ENCODE data around the gene BANF2. TPM values are rescaled to one million over a fixed set of nuclear protein-coding genes. Genes with fewer than 3 reads are reported as not detected.

Gene BANF2
- total RNA-seq, 2 donors from 2014 or later, result not detected

- H3K36me3 ChIP-seq (ENCODE audit: control insufficient read depth, insufficient read depth, low read length), result no peaks in the 10 kb centered on the region
- H3K36me3 Mint-ChIP-seq (ENCODE audit: low read depth), result no peaks in the 10 kb centered on the region
- H3K9me3 ChIP-seq (ENCODE audit: control insufficient read depth, low read length), result peaks cover 7% of the 10 kb centered on the region
- no peak overlapping the region for H3K27ac ChIP-seq (ENCODE audit: low read depth, low read length)
- H3K4me3 ChIP-seq (ENCODE audit: low read length), result no peak overlapping the region
- H3K27me3 Mint-ChIP-seq (ENCODE audit: insufficient read depth), result peaks cover 19% of the 10 kb centered on the region
- 97 to 100% methylated on average over 1 of the region's 1 CpG for WGBS, 2 experiments (ENCODE audit: insufficient coverage in 1 of 2, insufficient read length in 1 of 2)
- no peaks in the 10 kb centered on the region for H3K4me1 ChIP-seq (ENCODE audit: control insufficient read depth, insufficient read depth, low read length)
- H3K4me1 Mint-ChIP-seq, result peaks cover 5% of the 10 kb centered on the region
- DNase-seq, result no peak
- H3K27ac Mint-ChIP-seq, result no peak overlapping the region
- peaks cover 11% of the 10 kb centered on the region for H3K9me3 Mint-ChIP-seq
- H3K27me3 ChIP-seq (ENCODE audit: control insufficient read depth, insufficient read depth, low read length, poor library complexity, severe bottlenecking), result no peaks in the 10 kb centered on the region
- no peak overlapping the region for H3K4me3 Mint-ChIP-seq
- no peak overlapping the region for H3K9ac ChIP-seq (ENCODE audit: extremely low read depth, low read length, poor library complexity, severe bottlenecking)
- TF ChIP-seq CTCF (conservative IDR thresholded peaks at IDR 0.05), result no peak
Measured at GRCh38 chr20:17759449-17759848, 59.7 kb downstream of the BANF2 start.

GRCh38 chr20:17761604-17762003, 61.8 kb downstream of the BANF2 start:
- Mint-ChIP-seq H3K4me1 (peaks cover 5% of the 10 kb centered on the region), H3K4me3 (no peak overlapping the region), H3K27me3 (ENCODE audit: insufficient read depth) (peaks cover 8% of the 10 kb centered on the region), H3K27ac (no peak overlapping the region), H3K9me3 (peaks cover 11% of the 10 kb centered on the region), H3K36me3 (ENCODE audit: low read depth) (no peaks in the 10 kb centered on the region)
- Histone ChIP-seq H3K9ac (ENCODE audit: extremely low read depth, low read length, poor library complexity, severe bottlenecking) (no peak overlapping the region), H3K9me3 (ENCODE audit: control insufficient read depth, low read length) (peaks cover 7% of the 10 kb centered on the region), H3K36me3 (ENCODE audit: control insufficient read depth, insufficient read depth, low read length) (no peaks in the 10 kb centered on the region), H3K4me1 (ENCODE audit: control insufficient read depth, insufficient read depth, low read length) (no peaks in the 10 kb centered on the region), H3K27ac (ENCODE audit: low read depth, low read length) (no peak overlapping the region), H3K4me3 (ENCODE audit: low read length) (no peak overlapping the region), H3K27me3 (ENCODE audit: control insufficient read depth, insufficient read depth, low read length, poor library complexity, severe bottlenecking) (no peaks in the 10 kb centered on the region)
- DNase-seq, result peak; percentile 73
- no peak for TF ChIP-seq CTCF (conservative IDR thresholded peaks at IDR 0.05)
- WGBS, 2 experiments (ENCODE audit: insufficient coverage in 1 of 2, insufficient read length in 1 of 2), result 90% methylated on average over 2 of the region's 3 CpGs

- H3K27ac Mint-ChIP-seq, result no peak overlapping the region
- no peak overlapping the region for H3K4me3 Mint-ChIP-seq
- WGBS, 2 experiments (ENCODE audit: insufficient coverage in 1 of 2, insufficient read length in 1 of 2), result 95 to 100% methylated on average over 4 to 7 of the region's 7 CpGs
Measured at GRCh38 chr20:17762243-17762872, 62.6 kb downstream of the BANF2 start.

More at GRCh38 chr20:17762243-17762872, 62.6 kb downstream of the BANF2 start:
- Mint-ChIP-seq H3K9me3 (peaks cover 11% of the 10 kb centered on the region), H3K4me1 (peaks cover 5% of the 10 kb centered on the region), H3K27me3 (ENCODE audit: insufficient read depth) (peaks cover 5% of the 10 kb centered on the region), H3K36me3 (ENCODE audit: low read depth) (no peaks in the 10 kb centered on the region)
- no peak overlapping the region for H3K9ac ChIP-seq (ENCODE audit: extremely low read depth, low read length, poor library complexity, severe bottlenecking)
- DNase-seq, result peak; percentile 60
- no peaks in the 10 kb centered on the region for H3K36me3 ChIP-seq (ENCODE audit: control insufficient read depth, insufficient read depth, low read length)
- no peak overlapping the region for H3K4me3 ChIP-seq (ENCODE audit: low read length)
- no peak for TF ChIP-seq CTCF (conservative IDR thresholded peaks at IDR 0.05)
- H3K4me1 ChIP-seq (ENCODE audit: control insufficient read depth, insufficient read depth, low read length), result no peaks in the 10 kb centered on the region
- peaks cover 7% of the 10 kb centered on the region for H3K9me3 ChIP-seq (ENCODE audit: control insufficient read depth, low read length)
- H3K27ac ChIP-seq (ENCODE audit: low read depth, low read length), result no peak overlapping the region
- H3K27me3 ChIP-seq (ENCODE audit: control insufficient read depth, insufficient read depth, low read length, poor library complexity, severe bottlenecking), result no peaks in the 10 kb centered on the region

All from endodermal cell (in vitro differentiated cells).